Activated naive CD4-positive, alpha-beta T cell (primary cell): ENCODE measurements around the gene NAMPT.
"Not testable (repeated sequence)": the region's sequence is repeated elsewhere in the genome, so short reads cannot be mapped to it uniquely, and the experiment has no call there.

ENCODE experiments used
- DNase-seq, 4 experiments: peaks; one replicate each; lab custom pipeline; 2025; lab: John Stamatoyannopoulos, UW

NAMPT gene

DNA sequence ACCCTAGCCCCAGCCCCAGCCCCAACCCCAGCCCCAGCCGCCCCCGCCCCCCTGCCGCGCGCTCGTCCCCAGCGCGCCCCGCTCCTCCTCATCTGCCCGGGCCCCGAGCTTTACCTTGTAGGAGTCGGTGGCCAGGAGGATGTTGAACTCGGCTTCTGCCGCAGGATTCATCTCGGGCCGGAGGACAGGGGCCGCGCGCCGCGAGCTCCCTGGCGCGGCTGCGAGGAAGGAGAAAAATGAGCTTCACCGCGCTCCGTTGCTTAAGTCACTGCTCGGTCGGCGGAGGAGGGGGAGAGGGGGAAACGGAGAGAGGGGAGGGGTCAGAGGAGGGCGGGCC lies at the start of gene NAMPT:
Gene NAMPT, minus strand, starts transcription at position 270 of the 337 bp plus-strand sequence. Its CDS starts 99 bp downstream, at position 171.
- no peak for DNase-seq

DNA sequence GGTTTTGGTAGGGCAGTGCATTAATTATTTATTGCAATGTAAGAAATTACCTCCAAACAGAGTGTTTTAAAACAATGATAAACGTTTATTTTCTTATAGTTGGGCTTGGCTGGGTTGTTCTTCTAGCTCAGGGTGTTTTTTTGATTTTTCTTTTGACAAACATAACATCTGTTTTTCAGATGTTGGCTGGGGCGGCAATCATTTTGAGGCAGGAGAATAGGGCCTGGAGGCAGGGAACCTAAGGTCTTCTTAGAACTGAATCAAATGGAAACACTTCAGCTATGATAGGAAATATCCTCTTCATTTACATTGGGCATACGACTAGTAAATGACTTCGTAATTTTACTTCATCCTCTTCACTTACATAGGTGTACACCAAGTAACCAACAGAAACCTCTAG lies 47.4 kb upstream of the NAMPT start:
- DNase-seq = no peak

- DNase-seq = no peak
Measured at GRCh38 chr7:106331441-106332175, 46.8 kb upstream of the NAMPT start.

GRCh38 chr7:106329971-106330733 lies 45.4 kb upstream of the NAMPT start:
- DNase-seq = no peak

DNA sequence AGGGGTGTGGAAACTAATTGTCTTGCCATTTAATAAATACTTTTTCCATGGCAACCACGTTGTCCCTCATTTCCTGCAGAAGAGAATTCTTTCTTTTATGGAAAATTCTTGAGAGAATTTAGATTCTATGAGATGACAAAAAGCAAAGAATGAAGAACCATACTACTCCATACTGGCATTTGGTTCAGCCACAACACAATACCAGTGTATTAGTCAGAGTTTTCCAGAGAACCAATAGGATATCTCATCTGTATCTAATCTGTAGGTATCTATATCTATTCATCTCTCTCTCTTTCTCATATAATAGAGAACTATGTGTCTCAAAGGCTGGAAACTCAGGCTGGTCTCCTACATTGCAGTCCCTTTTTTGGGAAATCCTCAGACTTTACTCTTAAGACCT lies 44.6 kb upstream of the NAMPT start:
- DNase-seq = no peak

DNA sequence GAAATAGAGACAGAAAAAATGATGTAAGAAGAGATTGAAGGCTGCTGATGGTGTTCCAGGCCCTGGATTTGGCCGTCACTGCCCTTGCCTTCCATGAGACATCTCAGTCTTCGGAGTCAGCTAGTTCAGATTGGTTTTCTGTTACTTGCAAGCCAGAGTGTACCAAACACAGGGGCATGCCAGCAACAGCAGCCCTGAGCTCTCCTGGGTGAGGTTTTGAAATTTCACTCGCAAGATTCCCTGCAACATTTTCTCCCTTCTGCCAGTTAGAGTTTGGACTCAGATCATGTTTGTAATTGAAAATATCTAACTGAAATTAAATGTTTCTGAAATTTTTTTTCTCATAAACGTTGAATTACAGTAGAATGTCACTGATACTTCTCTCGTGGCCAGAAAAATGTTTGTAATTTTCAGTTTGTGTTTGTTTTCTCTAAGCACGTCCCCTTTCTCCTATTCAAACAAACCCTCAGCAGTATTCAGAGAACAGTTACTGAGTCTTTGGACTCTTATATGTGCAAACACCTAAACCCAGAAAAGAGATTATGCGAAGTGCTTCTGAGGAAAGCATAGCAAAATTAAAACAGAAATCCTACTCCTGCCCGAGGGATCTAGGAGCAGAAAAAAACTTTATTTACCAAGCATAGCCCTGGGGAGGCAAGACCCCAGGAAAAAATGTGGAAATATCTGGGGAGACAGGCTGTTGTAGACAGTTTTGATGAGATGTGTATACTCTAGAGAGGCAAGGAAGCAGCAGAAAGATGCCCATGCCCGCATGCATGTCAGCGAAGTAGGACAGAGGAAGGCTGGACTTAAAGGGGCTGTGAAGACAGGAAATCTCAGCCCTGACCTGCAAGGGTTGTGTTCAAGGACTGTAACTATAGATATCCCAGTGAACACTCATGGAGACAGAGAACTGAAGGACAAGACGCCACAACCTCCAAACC lies 43.0 kb upstream of the NAMPT start:
- no peak for DNase-seq

- no peak for DNase-seq
Measured at GRCh38 chr7:106326594-106327537, 42.1 kb upstream of the NAMPT start.

DNA sequence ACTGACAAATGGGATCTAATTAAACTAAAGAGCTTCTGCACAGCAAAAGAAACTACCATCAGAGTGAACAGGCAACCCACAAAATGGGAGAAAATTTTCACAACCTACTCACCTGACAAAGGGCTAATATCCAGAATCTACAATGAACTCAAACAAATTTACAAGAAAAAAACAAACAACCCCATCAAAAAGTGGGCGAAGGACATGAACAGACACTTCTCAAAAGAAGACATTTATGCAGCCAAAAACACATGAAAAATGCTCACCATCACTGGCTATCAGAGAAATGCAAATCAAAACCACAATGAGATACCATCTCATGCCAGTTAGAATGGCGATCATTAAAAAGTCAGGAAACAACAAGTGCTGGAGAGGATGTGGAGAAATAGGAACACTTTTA lies 39.7 kb upstream of the NAMPT start:
- not testable (repeated sequence) for DNase-seq

GRCh38 chr7:106320254-106320770 lies 35.5 kb upstream of the NAMPT start:
- not testable (repeated sequence) for DNase-seq

- no peak for DNase-seq
Measured at GRCh38 chr7:106318482-106318881, 33.7 kb upstream of the NAMPT start.

GRCh38 chr7:106317971-106318370 lies 33.2 kb upstream of the NAMPT start:
- DNase-seq = no peak

DNA sequence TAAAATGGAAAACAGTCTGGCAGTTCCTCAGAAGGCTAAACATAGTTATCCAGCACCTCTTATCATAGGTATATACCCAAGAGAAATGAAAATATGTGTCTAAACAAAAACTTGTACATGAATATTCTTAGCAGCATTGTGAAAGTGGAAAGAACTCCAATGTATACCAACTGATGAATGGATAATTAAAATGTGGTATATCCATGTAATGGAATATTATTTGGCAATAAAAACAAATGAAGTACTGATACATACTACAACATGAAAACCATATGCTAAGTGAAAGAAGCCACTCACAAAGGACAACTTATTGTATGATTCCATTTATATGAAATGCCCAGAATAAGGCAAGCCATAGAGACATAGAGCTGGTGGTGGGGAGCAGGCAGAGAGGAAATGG lies 32.2 kb upstream of the NAMPT start:
- DNase-seq = no peak

DNA sequence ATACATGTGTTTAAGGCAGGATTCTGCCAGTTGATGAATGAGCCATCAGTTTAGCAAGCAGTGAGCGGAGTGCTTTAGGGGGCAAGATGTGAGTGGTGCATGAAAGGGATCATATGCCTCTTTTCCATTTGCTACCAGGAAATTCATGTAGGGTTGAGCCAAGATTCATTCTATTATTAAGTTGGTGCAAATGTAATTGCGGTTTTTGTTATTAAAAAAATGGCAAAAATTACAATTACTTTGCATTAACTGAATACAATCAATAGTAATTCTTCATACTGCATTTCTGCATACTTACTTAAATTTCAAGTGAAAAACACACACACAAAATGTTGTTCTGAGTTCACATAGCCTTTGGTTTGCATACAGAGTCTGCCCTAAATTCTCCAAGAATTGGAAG lies 30.1 kb upstream of the NAMPT start:
- no peak for DNase-seq

GRCh38 chr7:106313966-106314365 lies 29.2 kb upstream of the NAMPT start:
- DNase-seq = no peak

GRCh38 chr7:106313456-106313901 lies 28.7 kb upstream of the NAMPT start:
- no peak for DNase-seq

DNA sequence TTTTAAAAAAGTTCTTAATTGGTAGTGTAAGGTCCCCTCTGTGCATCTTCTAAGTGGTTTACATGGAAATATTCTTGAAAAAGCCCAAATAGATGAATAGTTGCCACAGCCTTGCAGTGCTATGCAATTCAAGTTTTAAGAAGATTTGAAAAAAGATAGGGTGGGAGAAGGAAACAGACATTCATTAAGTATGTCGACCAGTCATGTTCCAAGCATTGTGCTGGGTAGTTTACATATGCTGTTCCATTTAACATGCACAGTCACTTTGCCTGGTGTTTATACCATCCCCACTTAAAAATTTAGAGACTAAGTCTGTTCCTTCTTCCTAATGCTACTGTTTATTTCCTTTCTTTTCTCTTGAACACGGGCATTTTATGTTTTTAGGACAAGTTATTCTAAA lies 28.1 kb upstream of the NAMPT start:
- DNase-seq = no peak

- no peak for DNase-seq
Measured at GRCh38 chr7:106312099-106312871, 27.5 kb upstream of the NAMPT start.

DNA sequence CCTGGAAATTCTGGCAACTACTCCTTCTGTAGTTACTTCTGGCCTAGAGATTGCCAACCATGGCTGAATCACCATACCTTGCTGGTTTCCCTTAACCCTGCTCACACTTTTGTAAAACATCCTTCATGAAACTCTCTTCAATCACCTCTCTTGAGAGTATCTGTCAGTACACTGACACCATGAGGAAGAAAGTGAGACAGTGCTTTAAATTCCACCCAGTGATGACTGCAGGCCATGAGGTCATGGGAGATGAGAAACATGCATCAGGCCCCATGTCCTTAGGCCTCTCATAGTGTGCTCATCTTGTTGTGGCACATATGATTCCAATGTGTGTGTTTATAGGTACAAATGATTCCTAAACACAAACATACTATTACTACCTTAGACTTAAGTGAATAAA lies 24.6 kb upstream of the NAMPT start:
- DNase-seq = no peak

DNA sequence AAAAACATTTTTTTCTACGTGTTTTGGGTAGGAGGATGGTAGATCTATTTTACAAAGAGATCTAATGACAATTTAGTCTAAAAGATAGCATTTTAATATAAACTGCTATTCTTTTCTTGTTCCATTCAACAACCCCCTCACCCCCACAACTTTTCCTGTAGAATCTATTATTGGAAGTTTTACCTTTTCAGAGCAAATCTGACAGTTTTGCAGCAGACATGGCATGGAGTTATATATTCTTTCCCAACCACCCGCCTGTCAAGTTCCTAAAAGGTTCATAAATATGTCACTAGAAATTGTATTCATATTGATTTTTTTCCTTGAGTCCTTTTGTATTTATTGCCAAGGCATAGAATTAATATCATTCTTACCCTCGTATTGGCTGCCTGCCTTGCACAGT lies 21.5 kb upstream of the NAMPT start:
- no peak for DNase-seq

DNA sequence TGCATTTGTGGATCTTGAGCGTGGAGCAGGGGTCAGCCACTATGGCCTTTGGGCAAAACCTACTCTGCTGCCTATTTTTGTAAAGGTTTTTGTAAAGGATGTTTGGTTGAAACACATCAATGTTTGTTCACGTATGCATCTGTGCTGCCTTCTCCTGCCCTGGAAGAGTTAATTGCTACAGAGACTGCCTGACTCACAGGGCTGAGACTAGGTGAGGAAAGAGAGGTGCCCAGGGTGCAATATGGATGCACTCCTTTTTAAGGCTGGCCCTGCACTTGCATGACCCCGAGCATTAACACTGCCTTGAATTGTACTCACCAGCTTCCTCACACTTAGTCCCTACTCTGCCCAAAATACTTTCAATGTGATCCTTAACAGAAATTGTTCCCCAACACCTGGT lies 20.9 kb upstream of the NAMPT start:
- no peak for DNase-seq
